Fibroblast of pulmonary artery (primary cell): ENCODE results near the gene PRDM7.
A peak's percentile ranks its signal among the peaks of the same experiment; 100 is the strongest.
"Not testable (repeated sequence)": the region's sequence is repeated elsewhere in the genome, so short reads cannot be mapped to it uniquely, and the experiment has no call there.

Source experiments
- DNase-seq: peaks from one replicate; pipeline ENCODE4 v3.0.0-alpha.2; 2010; ENCODE audit warnings: low read depth
- H3K4me3 ChIP-seq: replicated peaks from 2 replicates; pipeline ENCODE4 v1.5.1; 2011; ENCODE audit warnings: low read depth, mild to moderate bottlenecking, control low read depth, low read length, moderate library complexity
- CTCF ChIP-seq: IDR thresholded peaks from 2 replicates; pipeline ENCODE4 v1.5.1; 2011; ENCODE audit warnings: mild to moderate bottlenecking, control low read depth, low read length, inconsistent platforms; ENCODE audit errors: missing control alignments

PRDM7 gene

GRCh38 chr16:90070440-90070839, 6.7 kb downstream of the PRDM7 start:
- TF ChIP-seq CTCF, result no peak
- no peak overlapping the region for H3K4me3 ChIP-seq
- DNase-seq, result no peak

GRCh38 chr16:90061437-90061836, 15.7 kb downstream of the PRDM7 start:
- no peak for DNase-seq
- TF ChIP-seq CTCF, result no peak

DNA sequence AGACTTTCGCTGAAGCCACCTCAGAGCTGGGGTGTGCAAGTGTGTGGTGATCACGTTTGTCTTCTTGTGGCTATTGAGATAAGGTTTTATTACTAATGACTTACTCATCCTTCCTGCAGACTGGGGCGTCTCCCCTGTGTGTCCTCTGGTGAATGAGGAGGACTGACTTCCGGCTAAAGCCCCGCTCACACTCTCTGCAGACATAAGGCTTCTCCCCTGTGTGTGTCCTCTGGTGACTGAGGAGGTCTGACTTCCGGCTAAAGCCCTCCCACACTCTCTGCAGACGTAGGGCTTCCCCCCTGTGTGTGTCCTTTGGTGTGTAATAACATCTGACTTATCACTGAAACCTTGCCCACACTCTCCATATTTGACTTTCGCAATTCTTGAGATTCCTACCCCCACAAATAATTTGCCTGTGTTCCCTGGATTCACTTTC, 19.4 kb downstream of the PRDM7 start:
- peak; percentile 81 for DNase-seq
- no peak overlapping the region for H3K4me3 ChIP-seq
- TF ChIP-seq CTCF, result no peak

More at GRCh38 chr16:90061437-90061836, 15.7 kb downstream of the PRDM7 start:
- no peak overlapping the region for H3K4me3 ChIP-seq

DNA sequence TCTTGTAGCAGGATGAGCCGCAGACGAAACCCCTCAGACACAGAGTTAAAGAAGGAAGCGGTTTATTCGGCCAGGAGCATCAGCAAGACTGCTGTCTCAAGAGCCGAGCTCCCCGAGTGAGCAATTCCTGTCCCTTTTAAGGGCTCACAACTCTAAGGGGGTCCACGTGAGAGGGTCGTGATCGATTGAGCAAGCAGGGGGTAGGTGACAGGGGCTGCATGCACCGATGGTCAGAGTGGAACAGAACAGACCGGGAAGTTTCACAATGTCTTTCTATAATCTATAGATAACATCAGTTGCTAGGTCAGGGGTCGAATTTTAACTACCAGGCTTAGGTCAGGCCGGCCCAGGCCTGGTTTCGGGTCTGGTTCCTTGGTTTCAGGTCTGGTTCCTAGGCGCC, 20.6 kb downstream of the PRDM7 start:
- not testable (repeated sequence) for DNase-seq

DNA sequence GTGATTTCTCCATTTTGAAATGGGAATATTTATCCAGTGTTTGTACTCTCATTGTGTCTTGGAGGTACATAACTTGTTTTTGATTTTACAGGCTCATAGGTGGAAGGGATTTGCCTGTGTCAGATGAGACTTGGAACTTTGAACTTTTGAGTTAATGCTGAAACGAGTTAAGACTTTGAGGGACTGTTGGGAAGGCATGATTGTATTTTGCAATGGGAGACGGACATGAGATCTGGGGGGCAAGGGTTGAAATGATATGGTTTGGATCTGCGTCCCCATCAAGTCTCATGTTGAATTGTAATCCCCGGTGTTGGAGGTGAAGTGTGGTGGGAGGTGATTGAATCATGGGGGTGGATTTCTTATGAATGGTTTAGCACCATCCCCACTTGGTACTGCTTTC, 21.8 kb downstream of the PRDM7 start:
- no peak overlapping the region for H3K4me3 ChIP-seq
- no peak for DNase-seq
- no peak for TF ChIP-seq CTCF

More for the DNA sequence above, 20.6 kb downstream of the PRDM7 start:
- H3K4me3 ChIP-seq, result not testable (repeated sequence)

GRCh38 chr16:90054554-90054953, 22.6 kb downstream of the PRDM7 start:
- no peak for DNase-seq
- no peak for TF ChIP-seq CTCF
- H3K4me3 ChIP-seq, result no peak overlapping the region

DNA sequence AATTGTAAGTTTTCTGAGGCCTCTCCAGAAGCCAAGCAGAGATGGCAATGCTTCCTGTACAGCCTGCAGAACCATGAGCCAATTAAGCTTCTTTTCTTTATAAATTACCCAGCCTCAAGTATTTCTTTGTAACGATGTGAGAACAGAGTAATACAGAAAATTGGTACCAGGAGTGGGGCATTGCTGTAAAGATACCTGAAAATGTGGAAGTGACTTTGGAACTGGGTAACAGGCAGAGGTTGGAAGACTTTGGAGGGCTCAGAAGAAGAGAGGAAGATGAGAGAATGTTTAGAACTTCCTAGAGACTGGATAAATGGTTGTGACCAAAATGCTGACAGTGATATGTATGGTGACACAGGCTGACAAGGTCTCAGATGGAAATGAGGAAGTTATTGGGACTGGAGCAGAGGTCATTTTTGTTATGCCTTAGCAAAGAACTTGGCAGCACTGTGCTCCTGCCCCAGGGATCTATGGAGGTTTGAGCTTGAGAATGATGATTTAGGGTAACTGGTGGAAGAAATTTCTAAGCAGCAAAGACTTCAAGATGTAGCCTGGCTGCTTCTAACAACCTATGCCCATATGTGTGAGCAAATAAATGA, 23.1 kb downstream of the PRDM7 start:
- no peak for DNase-seq
- H3K4me3 ChIP-seq, result no peak overlapping the region
- TF ChIP-seq CTCF, result no peak
